BJ (cell line): ENCODE results near the gene BORCS6. TPM values are rescaled to one million over a fixed set of nuclear protein-coding genes. Genes with fewer than 3 reads are reported as not detected.
A peak's percentile ranks its signal among the peaks of the same experiment; 100 is the strongest.

ENCODE experiments used
- CTCF ChIA-PET: fragments of 350-600 bp; formaldehyde crosslinking; extraction: SDS; loops from one replicate; lab custom pipeline; 2021; ENCODE audit warnings: antibody characterized with exemption, inconsistent platforms; lab: Yijun Ruan, JAX
- POLR2A ChIA-PET: fragments of 300-600 bp; sonication (Branson Sonifier 250); formaldehyde crosslinking; extraction: SDS; loops from one replicate; lab custom pipeline; 2021; ENCODE audit warnings: antibody characterized with exemption; lab: Charles Lee
- DNase-seq: peaks from one replicate; pipeline ENCODE4 v3.0.0-alpha.2; 2011; ENCODE audit warnings: low read depth
- H3K27me3 ChIP-seq: 2 replicates; pipeline ENCODE4 v1.6.0; 2011; ENCODE audit warnings: low read length; ENCODE audit not compliant: control insufficient read depth, insufficient read depth
- H3K36me3 ChIP-seq: 2 replicates; pipeline ENCODE4 v1.5.1; 2011; ENCODE audit warnings: low read length; ENCODE audit not compliant: control insufficient read depth, insufficient read depth
- H3K4me3 ChIP-seq: 2 replicates; pipeline ENCODE4 v1.5.1; 2011; ENCODE audit warnings: low read depth, mild to moderate bottlenecking, control low read depth, low read length
- CTCF ChIP-seq: IDR thresholded peaks from 2 replicates; pipeline ENCODE4 v1.5.1; 2011; ENCODE audit warnings: low read depth, mild to moderate bottlenecking, control low read depth, inconsistent platforms, low read length, moderate library complexity; ENCODE audit not compliant: insufficient read depth
- polyA plus RNA-seq: library from polyadenylated mRNA; depleted of rRNA; stranded (reverse); fragments of >200 nt; gene quantifications from 2 replicates; pipeline ENCODE4 v1.2.3, GENCODE V29; 2011

BORCS6 gene
- polyA plus RNA-seq, 1 experiment: 4.5 TPM

DNA sequence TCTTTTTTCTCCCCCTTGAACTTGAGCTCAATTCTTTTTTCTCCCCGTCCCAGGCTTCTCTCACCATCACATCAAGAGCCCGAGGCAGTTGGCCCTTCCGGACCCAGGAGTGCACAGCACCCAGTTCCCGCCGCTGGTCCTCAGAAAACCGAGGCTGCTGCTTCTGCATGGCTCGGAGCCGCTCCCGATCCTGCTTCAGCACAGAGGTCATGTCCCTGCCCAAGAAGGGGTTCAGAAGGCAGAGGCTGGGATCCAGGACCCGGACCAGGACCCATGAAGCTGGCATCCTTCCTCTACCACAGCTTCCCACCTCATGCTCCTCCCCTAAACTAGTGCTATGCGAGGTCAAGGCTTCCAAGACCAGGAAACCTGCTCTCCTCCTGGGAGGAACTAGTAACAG lies 48.2 kb downstream of the BORCS6 start:
- Histone ChIP-seq H3K36me3 (peaks cover 42% of the 10 kb centered on the region), H3K4me3 (no peak overlapping the region), H3K27me3 (no peaks in the 10 kb centered on the region)
- CTCF ChIA-PET: interaction anchor here (1.1 to 1.7 kb wide), 3 partner anchors 9 to 16 kb away, joined by 3 to 5 read pairs (median 4); no protein-coding TSS in a partner anchor
- TF ChIP-seq CTCF: no peak
- POLR2A ChIA-PET: no interaction called here
- DNase-seq: no peak

GRCh38 chr17:8141045-8141444 lies 48.9 kb downstream of the BORCS6 start:
- Histone ChIP-seq H3K4me3 (no peak overlapping the region), H3K36me3 (peaks cover 36% of the 10 kb centered on the region), H3K27me3 (no peaks in the 10 kb centered on the region)
- ChIA-PET CTCF (interaction anchor here (0.6 to 1.7 kb wide), 6 partner anchors 10 to 79 kb away, joined by 3 to 5 read pairs (median 3); partner anchors contain the start of gene ALOXE3), POLR2A (no interaction called here)
- DNase-seq: no peak
- TF ChIP-seq CTCF: no peak

- no peak for TF ChIP-seq CTCF
- peaks cover 30% of the 10 kb centered on the region for H3K36me3 ChIP-seq
- H3K4me3 ChIP-seq: no peak overlapping the region
- H3K27me3 ChIP-seq: no peaks in the 10 kb centered on the region
- CTCF ChIA-PET: interaction anchor here (0.6 to 3.3 kb wide), 10 partner anchors 10 to 80 kb away, joined by 3 to 31 read pairs (median 4); partner anchors contain the start of gene ALOXE3
- DNase-seq: no peak
- POLR2A ChIA-PET: no interaction called here
These were observed 49.6 kb downstream of the BORCS6 start for GRCh38 chr17:8140065-8141029.

DNA sequence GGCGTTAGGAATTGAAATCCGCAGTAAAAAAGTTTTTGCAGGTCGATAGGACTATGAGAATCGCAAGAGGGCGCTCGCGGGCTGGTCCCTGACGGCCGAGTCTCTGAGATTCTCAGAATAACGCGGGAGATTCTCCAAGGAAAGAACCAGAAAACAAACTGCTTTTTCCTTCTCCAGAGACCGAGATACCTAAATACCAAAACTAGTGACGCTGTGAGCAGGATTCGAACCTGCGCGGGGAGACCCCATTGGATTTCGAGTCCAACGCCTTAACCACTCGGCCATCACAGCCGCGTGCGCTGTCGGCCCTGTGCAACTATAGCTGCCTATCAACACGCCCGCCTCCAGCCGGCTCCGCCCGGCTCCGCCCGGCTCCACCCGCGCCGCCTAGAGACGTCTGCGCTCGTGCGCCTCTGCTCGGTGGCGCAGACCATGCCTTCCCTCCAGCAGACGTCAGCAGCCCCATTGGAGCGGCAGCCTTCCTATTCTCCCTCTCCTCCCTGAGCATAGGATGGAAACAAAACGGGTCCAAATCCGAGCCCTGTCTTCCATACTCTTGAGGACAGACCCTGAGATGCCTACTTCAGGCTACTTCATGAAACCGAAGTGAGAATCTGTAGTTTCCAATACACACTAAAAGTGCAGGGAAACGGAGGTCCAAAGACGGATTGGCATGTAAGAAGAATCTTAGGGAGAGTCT lies 51.2 kb downstream of the BORCS6 start:
- Histone ChIP-seq H3K27me3 (no peaks in the 10 kb centered on the region), H3K36me3 (peaks cover 19% of the 10 kb centered on the region), H3K4me3 (peak overlapping the region; percentile 47)
- DNase-seq: peak; percentile 92
- TF ChIP-seq CTCF: peak; percentile 86
- ChIA-PET CTCF (interaction anchor here (0.6 to 3.3 kb wide), 12 partner anchors 9 to 110 kb away, joined by 3 to 31 read pairs (median 6); partner anchors contain the start of genes ALOXE3 and HES7), POLR2A (interaction anchor here (1.1 to 1.9 kb wide), 2 partner anchors 18 to 20 kb away, joined by 6 to 16 read pairs; no protein-coding TSS in a partner anchor)

DNA sequence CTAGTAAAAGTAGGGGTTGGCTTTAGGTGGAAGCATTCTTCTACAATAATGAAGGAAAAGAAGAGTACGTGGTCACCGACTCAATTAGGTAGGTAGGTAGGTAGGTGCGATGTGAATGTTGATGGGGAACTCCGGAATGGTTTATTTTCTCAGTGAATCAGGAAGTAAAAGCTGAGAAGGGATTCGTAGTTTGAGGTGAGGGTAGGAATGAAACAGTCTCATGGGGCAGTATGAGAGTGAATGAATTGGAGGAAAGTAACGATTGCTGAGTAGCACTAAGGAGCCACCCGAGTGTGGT lies 51.7 kb downstream of the BORCS6 start:
- H3K36me3 ChIP-seq: peaks cover 17% of the 10 kb centered on the region
- no peak for TF ChIP-seq CTCF
- peak overlapping the region; percentile 31 for H3K4me3 ChIP-seq
- POLR2A ChIA-PET: interaction anchor here (0.6 to 1.9 kb wide), 3 partner anchors 18 to 35 kb away, joined by 4 to 16 read pairs (median 6); no protein-coding TSS in a partner anchor
- no peaks in the 10 kb centered on the region for H3K27me3 ChIP-seq
- CTCF ChIA-PET: interaction anchor here (0.8 to 3.3 kb wide), 15 partner anchors 9 to 162 kb away, joined by 3 to 31 read pairs (median 4); partner anchors contain the start of genes ALOXE3 and HES7
- no peak for DNase-seq
